ENCODE data around the gene TNIK.
"Not testable (repeated sequence)": the region's sequence is repeated elsewhere in the genome, so short reads cannot be mapped to it uniquely, and the experiment has no call there.

Gene TNIK

DNA sequence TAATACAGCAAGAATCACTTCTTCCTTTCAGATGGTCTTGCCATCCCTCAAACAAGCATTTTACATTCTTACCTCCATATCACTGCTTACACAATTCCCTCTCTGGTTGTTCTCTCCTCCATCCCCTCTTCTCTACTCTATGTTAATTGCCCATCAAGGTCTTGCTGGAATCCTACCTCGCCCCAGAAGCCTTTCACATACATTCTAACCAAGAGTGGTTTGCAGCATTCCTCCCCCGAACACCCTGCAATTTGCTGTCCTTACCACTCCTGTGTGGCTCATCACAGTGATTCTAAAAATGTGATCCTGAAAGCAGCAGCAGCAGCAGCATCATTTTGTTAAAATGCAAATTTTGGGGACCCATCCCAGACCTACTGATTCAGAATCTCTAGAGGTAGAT is 30.6 kb downstream of the TNIK start:
- Mint-ChIP-seq H3K27me3 (ENCODE audit: low read depth, poor library complexity) (no peaks in the 10 kb centered on the region), H3K4me1 (no peaks in the 10 kb centered on the region), H3K9me3 (peaks cover 8% of the 10 kb centered on the region), H3K27ac (no peak overlapping the region), H3K4me3 (no peak overlapping the region), H3K36me3 (ENCODE audit: low read depth) (no peaks in the 10 kb centered on the region)
- DNase-seq, result no peak
- TF ChIP-seq, protein P1, sequence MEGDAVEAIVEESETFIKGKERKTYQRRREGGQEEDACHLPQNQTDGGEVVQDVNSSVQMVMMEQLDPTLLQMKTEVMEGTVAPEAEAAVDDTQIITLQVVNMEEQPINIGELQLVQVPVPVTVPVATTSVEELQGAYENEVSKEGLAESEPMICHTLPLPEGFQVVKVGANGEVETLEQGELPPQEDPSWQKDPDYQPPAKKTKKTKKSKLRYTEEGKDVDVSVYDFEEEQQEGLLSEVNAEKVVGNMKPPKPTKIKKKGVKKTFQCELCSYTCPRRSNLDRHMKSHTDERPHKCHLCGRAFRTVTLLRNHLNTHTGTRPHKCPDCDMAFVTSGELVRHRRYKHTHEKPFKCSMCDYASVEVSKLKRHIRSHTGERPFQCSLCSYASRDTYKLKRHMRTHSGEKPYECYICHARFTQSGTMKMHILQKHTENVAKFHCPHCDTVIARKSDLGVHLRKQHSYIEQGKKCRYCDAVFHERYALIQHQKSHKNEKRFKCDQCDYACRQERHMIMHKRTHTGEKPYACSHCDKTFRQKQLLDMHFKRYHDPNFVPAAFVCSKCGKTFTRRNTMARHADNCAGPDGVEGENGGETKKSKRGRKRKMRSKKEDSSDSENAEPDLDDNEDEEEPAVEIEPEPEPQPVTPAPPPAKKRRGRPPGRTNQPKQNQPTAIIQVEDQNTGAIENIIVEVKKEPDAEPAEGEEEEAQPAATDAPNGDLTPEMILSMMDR (IDR thresholded peaks at IDR 0.05), result no peak

DNA sequence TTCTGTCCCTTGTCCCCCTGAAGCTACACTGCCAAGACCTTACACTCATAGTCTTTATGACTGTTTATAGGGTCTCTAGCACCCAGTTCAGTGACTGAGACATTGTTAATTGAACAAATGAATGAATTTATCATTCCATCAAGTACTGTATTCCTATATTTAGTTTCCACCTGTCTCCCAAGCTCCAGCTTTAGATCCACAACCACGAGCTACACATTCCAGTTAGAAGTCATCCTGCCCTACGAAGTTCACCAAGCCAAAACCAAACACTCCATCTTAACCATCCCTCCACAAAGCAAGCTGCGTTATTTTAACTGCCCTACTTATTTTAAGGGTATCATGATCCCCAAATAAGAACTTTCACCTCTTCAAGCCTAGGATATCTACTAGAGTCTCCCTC is 31.3 kb downstream of the TNIK start:
- no peak for DNase-seq
- peaks cover 14% of the 10 kb centered on the region for H3K9me3 Mint-ChIP-seq
- no peaks in the 10 kb centered on the region for H3K4me1 Mint-ChIP-seq
- no peak overlapping the region for H3K4me3 Mint-ChIP-seq
- H3K27me3 Mint-ChIP-seq (ENCODE audit: low read depth, poor library complexity), result no peaks in the 10 kb centered on the region
- TF ChIP-seq, protein P1 (IDR thresholded peaks at IDR 0.05), result no peak
- H3K36me3 Mint-ChIP-seq (ENCODE audit: low read depth), result peaks cover 4% of the 10 kb centered on the region
- no peak overlapping the region for H3K27ac Mint-ChIP-seq

DNA sequence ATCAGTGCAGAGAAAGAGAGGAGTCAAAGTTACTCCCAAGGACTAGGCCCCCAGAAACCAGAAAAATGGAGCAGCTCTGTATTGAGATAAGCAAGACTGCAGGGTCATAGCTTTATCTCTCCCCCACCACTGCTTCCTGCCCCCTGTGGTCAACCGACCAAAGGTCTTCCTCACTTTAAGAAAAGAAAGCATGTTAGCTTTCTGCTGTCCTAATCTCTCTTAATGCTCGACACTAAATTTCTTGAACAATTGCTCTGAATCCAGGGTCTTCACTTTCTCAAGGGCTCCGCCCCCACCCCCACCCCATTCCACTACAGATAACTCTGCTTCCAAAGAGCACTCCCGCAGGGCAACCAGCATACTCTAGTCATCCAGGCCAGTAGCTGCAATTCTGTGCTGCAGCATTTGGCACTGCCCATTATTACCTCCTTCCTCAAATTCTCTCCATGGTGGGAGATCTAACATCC is 31.9 kb downstream of the TNIK start:
- Mint-ChIP-seq H3K27ac (no peak overlapping the region), H3K9me3 (peaks cover 17% of the 10 kb centered on the region), H3K4me3 (no peak overlapping the region), H3K36me3 (ENCODE audit: low read depth) (peaks cover 4% of the 10 kb centered on the region), H3K27me3 (ENCODE audit: low read depth, poor library complexity) (no peaks in the 10 kb centered on the region), H3K4me1 (no peaks in the 10 kb centered on the region)
- no peak for DNase-seq
- TF ChIP-seq, protein P1 (IDR thresholded peaks at IDR 0.05), result no peak

DNA sequence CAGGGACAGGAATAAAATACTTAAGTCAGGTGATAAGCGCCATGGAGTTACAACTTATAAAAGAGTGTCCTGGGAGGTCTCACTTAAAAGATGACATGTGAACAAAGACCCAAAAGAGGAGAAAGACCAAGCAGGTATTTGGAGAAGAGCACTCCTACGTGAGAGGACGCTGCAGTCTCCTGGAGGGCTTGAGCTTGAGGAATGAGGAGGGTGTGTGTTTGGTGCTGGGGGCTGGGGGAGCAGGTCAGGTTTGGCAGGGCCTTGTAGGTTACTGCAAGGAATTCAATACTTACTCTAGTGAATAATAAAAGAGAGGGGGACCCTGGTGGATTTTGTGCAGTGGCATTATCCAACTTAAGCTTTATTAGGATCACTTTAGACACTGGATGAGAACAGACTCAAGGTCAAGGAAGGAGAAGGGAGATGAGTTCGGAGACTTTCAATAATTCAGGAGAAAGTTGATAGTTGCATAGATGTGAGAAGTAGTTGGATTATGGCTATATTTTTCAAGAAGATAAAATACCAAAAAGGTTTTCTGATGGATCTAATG is 32.4 kb downstream of the TNIK start:
- Mint-ChIP-seq H3K4me3 (no peak overlapping the region), H3K27me3 (ENCODE audit: low read depth, poor library complexity) (no peaks in the 10 kb centered on the region), H3K9me3 (peaks cover 16% of the 10 kb centered on the region), H3K36me3 (ENCODE audit: low read depth) (peaks cover 4% of the 10 kb centered on the region), H3K27ac (no peak overlapping the region), H3K4me1 (no peaks in the 10 kb centered on the region)
- DNase-seq, result no peak
- TF ChIP-seq, protein P1 (IDR thresholded peaks at IDR 0.05), result no peak

DNA sequence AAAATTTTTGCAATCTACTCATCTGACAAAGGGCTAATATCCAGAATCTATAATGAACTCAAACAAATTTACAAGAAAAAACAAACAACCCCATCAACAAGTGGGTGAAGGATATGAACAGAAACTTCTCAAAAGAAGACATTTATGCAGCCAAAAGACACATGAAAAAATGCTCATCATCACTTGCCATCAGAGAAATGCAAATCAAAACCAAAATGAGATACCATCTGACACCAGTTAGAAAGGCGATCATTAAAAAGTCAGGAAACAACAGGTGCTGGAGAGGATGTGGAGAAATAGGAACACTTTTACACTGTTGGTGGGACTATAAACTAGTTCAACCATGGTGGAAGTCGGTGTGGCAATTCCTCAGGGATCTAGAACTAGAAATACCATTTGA is 36.1 kb downstream of the TNIK start:
- not testable (repeated sequence) for H3K27ac Mint-ChIP-seq; H3K36me3 Mint-ChIP-seq (ENCODE audit: low read depth); H3K27me3 Mint-ChIP-seq (ENCODE audit: low read depth, poor library complexity); H3K4me3 Mint-ChIP-seq; H3K4me1 Mint-ChIP-seq; DNase-seq
- peaks cover 18% of the 10 kb centered on the region for H3K9me3 Mint-ChIP-seq

DNA sequence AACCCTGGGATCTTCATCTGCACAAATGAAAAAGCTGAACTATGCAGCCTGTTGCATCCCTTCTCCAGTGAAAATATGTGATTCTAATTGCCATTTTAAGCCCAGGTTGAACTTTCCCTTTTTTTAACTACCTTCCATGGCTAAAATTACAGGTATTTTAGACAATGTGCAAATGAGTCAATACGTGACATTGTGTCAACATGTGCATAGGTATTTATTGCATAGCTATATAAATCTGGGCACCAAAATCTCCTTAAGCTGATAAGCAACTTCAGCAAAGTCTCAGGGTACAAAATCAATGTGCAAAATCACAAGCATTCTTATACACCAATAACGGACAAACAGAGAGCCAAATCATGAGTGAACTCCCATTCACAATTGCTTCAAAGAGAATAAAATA is 37.4 kb downstream of the TNIK start:
- H3K36me3 Mint-ChIP-seq (ENCODE audit: low read depth); H3K27me3 Mint-ChIP-seq (ENCODE audit: low read depth, poor library complexity); H3K27ac Mint-ChIP-seq; H3K4me3 Mint-ChIP-seq; DNase-seq; H3K4me1 Mint-ChIP-seq: not testable (repeated sequence)
- H3K9me3 Mint-ChIP-seq, result peaks cover 18% of the 10 kb centered on the region

DNA sequence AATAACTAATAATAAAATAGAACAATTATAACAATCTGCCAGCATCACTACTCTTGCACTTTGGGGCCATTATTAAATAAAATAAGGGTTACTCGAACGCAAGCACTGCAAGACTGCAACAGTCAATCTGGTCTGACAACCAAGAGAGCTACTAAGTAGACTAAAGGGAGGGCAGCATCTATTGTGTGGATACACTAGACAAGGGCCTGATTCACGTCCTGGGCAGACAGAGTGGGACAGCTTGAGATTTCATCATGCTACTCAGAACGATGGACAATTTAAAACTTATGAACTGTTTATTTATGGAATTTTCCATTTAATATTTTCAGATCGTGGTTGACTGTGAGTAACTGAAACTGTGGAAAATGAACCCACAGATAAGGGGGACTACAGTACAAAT is 39.5 kb downstream of the TNIK start:
- TF ChIP-seq, protein P1 (IDR thresholded peaks at IDR 0.05), result no peak
- DNase-seq, result no peak
- H3K36me3 Mint-ChIP-seq (ENCODE audit: low read depth), result peaks cover 4% of the 10 kb centered on the region
- no peak overlapping the region for H3K27ac Mint-ChIP-seq
- no peaks in the 10 kb centered on the region for H3K4me1 Mint-ChIP-seq
- no peak overlapping the region for H3K4me3 Mint-ChIP-seq
- H3K9me3 Mint-ChIP-seq, result peaks cover 18% of the 10 kb centered on the region
- no peaks in the 10 kb centered on the region for H3K27me3 Mint-ChIP-seq (ENCODE audit: low read depth, poor library complexity)
